Measurements from ENCODE around the gene C6orf62. TPM values are rescaled to one million over a fixed set of nuclear protein-coding genes. Genes with fewer than 3 reads are reported as not detected.

Gene C6orf62
- total and polyA plus RNA-seq, 2 donors (not counting 3 experiments of a cell fraction or from before 2014, with no cell fraction given), result 36.5 to 129 TPM

DNA sequence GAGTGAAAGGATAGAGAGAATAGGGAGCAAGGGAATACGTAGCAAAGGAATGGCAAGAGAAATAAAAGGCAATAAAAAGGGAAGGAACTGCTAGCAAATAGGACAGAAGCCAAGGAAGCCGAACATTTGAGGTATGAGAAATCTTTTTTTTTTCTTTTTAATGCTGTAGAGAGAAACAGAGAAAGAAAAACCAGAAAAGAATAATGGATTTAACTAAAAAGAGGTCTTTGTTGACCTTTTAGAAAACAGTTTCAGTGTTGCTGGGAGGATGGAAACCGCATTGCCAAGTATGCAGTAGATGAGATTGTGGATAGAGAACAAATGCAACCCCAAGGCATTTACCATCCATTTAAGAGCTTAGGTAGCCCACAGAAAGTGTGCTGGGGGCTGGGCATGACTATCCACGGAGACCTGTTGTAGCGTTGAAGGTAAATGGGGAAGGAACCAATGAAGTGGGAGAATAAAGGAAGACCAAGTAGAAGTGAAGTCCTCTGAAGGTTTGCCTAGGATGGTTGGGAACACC, 23.3 kb upstream of the C6orf62 start:
- BruUV-seq (replicated peaks), result no TSS peak
- ChIA-PET POLR2A (interaction anchor here (1.3 to 1.6 kb wide), 2 partner anchors 21 to 23 kb away, joined by 17 to 18 read pairs; partner anchors contain the start of gene C6orf62), CTCF (interaction anchor here (0.9 to 2.6 kb wide), 9 partner anchors 13 to 275 kb away, joined by 3 to 14 read pairs (median 5); partner anchors contain the start of gene C6orf62)
- TF ChIP-seq, protein P1, sequence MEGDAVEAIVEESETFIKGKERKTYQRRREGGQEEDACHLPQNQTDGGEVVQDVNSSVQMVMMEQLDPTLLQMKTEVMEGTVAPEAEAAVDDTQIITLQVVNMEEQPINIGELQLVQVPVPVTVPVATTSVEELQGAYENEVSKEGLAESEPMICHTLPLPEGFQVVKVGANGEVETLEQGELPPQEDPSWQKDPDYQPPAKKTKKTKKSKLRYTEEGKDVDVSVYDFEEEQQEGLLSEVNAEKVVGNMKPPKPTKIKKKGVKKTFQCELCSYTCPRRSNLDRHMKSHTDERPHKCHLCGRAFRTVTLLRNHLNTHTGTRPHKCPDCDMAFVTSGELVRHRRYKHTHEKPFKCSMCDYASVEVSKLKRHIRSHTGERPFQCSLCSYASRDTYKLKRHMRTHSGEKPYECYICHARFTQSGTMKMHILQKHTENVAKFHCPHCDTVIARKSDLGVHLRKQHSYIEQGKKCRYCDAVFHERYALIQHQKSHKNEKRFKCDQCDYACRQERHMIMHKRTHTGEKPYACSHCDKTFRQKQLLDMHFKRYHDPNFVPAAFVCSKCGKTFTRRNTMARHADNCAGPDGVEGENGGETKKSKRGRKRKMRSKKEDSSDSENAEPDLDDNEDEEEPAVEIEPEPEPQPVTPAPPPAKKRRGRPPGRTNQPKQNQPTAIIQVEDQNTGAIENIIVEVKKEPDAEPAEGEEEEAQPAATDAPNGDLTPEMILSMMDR (IDR thresholded peaks at IDR 0.05; ENCODE audit: extremely low read depth in 1 of 2, insufficient read depth in 1 of 2, low read depth in 1 of 2, low read length in 2 of 2), result no peak
- TF ChIP-seq POLR2AphosphoS5 (IDR thresholded peaks at IDR 0.05; ENCODE audit: insufficient read depth, low read depth, low read length) (no peak), GATA2 (IDR thresholded peaks at IDR 0.05; ENCODE audit: insufficient read depth, insufficient read length, low read depth, low read length) (no peak), POLR2A (IDR thresholded peaks at IDR 0.05; ENCODE audit: low read depth, low read length) (no peak), JUN (IDR thresholded peaks at IDR 0.05; ENCODE audit: borderline replicate concordance, insufficient read depth, insufficient read length, low read depth) (no peak), MYC (IDR thresholded peaks at IDR 0.05; ENCODE audit: low read depth, low read length) (no peak)
- TF ChIP-seq, protein P2, sequence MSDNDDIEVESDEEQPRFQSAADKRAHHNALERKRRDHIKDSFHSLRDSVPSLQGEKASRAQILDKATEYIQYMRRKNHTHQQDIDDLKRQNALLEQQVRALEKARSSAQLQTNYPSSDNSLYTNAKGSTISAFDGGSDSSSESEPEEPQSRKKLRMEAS (IDR thresholded peaks at IDR 0.05; ENCODE audit: insufficient read depth, insufficient read length), result no peak
- Histone ChIP-seq H3K9me1 (replicated peaks; ENCODE audit: control insufficient read depth, extremely low read depth, insufficient read depth, low read length) (no peaks in the 10 kb centered on the region), H3K9me3 (replicated peaks; ENCODE audit: control insufficient read depth, insufficient read depth, low read length) (no peaks in the 10 kb centered on the region), H3K36me3 (ENCODE audit: control insufficient read depth in 2 of 2, extremely low read depth in 1 of 2, insufficient read depth in 2 of 2, low read length in 2 of 2) (no peaks in the 10 kb centered on the region), H3K4me2 (ENCODE audit: insufficient read depth, low read length) (no peak overlapping the region), H2AFZ (ENCODE audit: low read depth, low read length) (peak overlapping the region; percentile 52), H3K9ac (replicated peaks; ENCODE audit: extremely low read depth, insufficient read depth, low read length) (no peak overlapping the region), H3K27ac (ENCODE audit: insufficient read depth, low read depth, low read length) (peak overlapping the region; percentile 90), H3K79me2 (ENCODE audit: control insufficient read depth, insufficient read depth, low read length) (no peaks in the 10 kb centered on the region), H4K20me1 (replicated peaks; ENCODE audit: control insufficient read depth, extremely low read depth, insufficient read depth, low read length) (no peaks in the 10 kb centered on the region), H3K4me1 (ENCODE audit: control insufficient read depth, extremely low read depth, insufficient read depth, low read length) (peaks cover 16% of the 10 kb centered on the region), H3K27me3 (ENCODE audit: control insufficient read depth in 2 of 2, insufficient read depth in 2 of 2, low read length in 2 of 2) (no peaks in the 10 kb centered on the region), H3K4me3 (replicated peaks in 1 of 3; ENCODE audit: insufficient read depth in 1 of 3, low read depth in 1 of 3, low read length in 3 of 3) (no peak overlapping the region)
- no peak for DNase-seq (ENCODE audit: low read depth, low spot score)
- FAIRE-seq, result no peak
- intact Hi-C loops (cut with micrococcal nuclease), result no loop called here
- dilution Hi-C loops (cut with MboI; ENCODE audit: extremely low pct_ligation_motif_present, low sequenced_read_pairs), result no loop called here
